NCI-H748 treated with DMSO at 0.1 percent for 48 hours (cell line): Measurements from ENCODE around the gene LYSMD4.
"Not testable (repeated sequence)": the region's sequence is repeated elsewhere in the genome, so short reads cannot be mapped to it uniquely, and the experiment has no call there.

Source experiments
- DNase-seq: peaks from one replicate; lab custom pipeline; 2025; lab: John Stamatoyannopoulos, UW

Gene LYSMD4

GRCh38 chr15:99733268-99734039 is at the start of gene LYSMD4:
Gene LYSMD4, minus strand, starts transcription at chr15:99733437. Its CDS starts 1,438 bp downstream, at chr15:99731999.
- DNase-seq = peak; percentile 84

- not testable (repeated sequence) for DNase-seq
Measured at GRCh38 chr15:99782029-99782428, 48.8 kb upstream of the LYSMD4 start.

GRCh38 chr15:99777144-99777543 is 43.9 kb upstream of the LYSMD4 start:
- DNase-seq = no peak

GRCh38 chr15:99764522-99764921 is 31.3 kb upstream of the LYSMD4 start:
- peak; percentile 46 for DNase-seq

- DNase-seq = no peak
Measured at GRCh38 chr15:99763827-99764226, 30.6 kb upstream of the LYSMD4 start.

DNA sequence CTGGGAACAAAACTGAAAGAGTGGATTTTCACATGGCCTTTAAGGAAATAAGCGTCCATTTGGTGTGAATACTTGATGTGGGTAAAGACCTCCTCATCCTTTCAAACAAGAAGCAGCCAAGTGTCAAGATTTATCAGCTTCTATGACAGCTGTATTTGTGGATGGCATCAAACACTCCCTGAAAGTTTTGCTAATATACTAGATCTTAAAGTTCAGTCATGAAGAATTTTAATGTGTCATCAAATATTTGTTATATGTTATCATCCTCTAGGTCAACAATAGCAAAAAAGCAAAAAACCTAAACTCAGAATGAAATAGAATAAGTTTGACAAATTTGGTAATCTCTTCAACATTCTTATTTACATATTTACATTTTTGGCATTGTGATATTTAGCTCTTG is 29.1 kb upstream of the LYSMD4 start:
- DNase-seq = no peak

DNA sequence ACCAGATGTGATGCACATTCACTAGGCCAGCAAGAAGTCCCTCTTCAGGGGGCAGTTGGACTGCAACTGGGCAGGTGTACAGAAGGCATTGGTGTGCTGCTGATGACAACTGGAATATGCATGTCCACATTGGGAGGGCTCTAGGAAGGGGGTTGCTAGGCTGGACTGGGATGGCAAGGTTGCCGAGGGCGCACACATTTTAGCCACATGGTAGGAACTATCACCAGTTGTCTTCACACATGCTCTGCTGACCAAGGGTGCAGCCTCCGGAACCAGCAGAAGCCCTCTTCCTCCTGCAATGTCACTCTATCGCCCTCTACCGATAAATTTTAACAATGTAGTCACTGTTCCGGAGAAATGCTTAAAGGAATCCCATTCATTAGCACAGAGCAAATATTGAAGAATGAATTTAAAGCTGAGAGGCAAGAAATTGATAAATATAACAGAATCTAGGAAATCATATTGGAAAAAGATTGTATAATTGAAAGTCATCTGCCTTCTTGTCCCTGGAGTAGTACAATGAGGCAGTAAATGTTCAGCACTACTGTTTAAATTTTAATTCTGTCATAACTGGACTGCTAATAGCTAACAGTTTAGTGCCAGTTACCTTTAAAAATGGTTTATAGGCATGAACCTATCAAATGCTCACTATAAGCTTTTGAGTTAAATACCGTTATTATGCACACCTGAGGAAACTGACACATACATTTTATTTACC is 22.6 kb upstream of the LYSMD4 start:
- peak; percentile 20 for DNase-seq

DNA sequence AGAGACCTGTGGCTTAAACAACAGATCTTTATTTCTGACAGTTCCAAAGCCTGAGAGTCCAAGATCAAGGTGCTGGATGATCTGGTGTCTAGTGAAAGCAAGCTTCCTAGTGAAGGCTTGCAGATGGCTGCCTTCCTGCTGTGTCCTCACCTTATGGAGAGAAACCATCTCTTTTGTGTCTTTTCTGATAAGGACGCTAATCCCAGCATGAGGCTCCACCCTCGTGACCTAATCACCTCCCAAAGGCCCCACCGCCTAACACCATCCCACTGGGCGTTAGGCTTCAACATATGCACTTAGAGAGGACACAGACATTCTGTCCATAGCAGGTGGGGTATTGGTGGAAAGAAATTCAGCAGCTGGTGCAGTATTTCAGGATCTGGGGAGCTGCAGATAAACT is 19.8 kb upstream of the LYSMD4 start:
- DNase-seq = no peak

- no peak for DNase-seq
Measured at GRCh38 chr15:99752556-99752955, 19.3 kb upstream of the LYSMD4 start.

- DNase-seq = not testable (repeated sequence)
Measured at GRCh38 chr15:99750326-99750725, 17.1 kb upstream of the LYSMD4 start.

- no peak for DNase-seq
Measured at GRCh38 chr15:99749386-99749785, 16.1 kb upstream of the LYSMD4 start.

- DNase-seq = no peak
Measured at GRCh38 chr15:99745370-99746086, 12.3 kb upstream of the LYSMD4 start.

GRCh38 chr15:99744142-99744541 is 10.9 kb upstream of the LYSMD4 start:
- no peak for DNase-seq

DNA sequence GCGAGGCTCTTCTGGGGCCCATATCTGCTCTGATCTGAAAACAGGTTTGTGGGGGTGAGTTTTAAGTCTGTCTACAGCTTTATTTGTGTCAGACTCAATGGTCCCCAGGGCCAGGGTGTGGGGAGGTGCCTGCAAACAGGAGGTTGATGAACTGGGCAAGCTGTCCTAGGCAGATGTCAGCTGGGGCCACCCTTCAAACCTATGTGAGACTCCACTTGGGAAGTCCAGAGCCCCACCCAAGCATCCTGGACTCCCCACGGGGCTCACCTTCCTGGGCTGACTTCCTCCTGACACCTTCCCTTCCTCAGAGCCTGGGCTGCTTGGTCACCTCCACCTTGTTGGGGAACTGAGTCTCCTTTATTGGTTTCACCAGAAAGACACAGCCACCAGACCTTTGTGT is 8.6 kb upstream of the LYSMD4 start:
- DNase-seq = no peak

- DNase-seq = no peak
Measured at GRCh38 chr15:99738021-99738847, 5.0 kb upstream of the LYSMD4 start.

DNA sequence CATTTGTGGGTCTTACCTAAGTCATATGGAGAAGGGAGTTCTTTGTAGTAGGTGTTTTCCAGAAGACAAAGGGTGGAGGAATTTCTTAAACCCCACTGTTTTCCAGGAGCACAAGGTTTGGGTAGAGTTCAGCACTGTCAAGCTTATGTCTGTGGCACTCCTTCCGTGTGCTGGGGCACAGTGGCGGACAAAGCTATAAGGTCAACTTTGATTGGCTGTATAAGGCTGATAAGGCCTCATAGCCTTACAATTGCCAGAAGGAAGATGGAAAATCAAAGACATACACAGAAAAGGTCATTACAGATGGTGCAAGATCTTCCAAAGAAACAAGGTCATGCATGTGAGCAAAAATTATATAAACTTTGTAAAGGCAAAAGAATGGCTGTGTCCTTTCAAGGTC is 3.5 kb upstream of the LYSMD4 start:
- DNase-seq = no peak

GRCh38 chr15:99735868-99736267 is 2.6 kb upstream of the LYSMD4 start:
- DNase-seq = no peak

DNA sequence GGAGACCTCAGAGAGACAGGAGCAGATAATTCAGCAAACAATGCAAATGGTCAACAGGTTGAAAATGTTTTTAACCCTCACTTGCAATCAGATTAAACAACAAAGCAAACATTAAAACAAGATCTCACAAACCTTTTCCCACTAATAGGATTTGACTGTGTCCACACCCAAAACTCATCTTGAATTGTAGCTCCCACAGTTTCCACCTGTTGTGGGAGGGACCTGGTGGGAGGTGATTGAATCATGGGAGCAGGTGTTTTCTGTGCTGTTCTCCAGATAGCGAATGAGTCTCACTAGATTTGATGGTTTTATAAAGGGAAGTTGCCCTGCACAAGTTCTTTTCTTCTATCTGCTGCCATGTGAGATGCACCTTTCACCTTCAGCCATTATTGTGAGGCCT is 1.3 kb upstream of the LYSMD4 start:
- peak; percentile 50 for DNase-seq

DNA sequence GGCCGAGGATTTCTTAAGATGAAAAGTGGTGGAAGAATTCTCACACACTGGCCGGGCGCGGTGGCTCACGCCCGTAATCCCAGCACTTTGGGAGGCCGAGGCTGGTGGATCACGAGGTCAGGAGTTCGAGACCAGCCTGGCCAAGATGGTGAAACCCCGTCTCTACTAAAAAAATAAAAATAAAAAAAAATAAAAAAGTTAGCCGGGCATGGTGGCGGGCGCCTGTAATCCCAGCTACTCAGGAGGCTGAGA is 729 bp upstream of the LYSMD4 start:
- not testable (repeated sequence) for DNase-seq

DNA sequence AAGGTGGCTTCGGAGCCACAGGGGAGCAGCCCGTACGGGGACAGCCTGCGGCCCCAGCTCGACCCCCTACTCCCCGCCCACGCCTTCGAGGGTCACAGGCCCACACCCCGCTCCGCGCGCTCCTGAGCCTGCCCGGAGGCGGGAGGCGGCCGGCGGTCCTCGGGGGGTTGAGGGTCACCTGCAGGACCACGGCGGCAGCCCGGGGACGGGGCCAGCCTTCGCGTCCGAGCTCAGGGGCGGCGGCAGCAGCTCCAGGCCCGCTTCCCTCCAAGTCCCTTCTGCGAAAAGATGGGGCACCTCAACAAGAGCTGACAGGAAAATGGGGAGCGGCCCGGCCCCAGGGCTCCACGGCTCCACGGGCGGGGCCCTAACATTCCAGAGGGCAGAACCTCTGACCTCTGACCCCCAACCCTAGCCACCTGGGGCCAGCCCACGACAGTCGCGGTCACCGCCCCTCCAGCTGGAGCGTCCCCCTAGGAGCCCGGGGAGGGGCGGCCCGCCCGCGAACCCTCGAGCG is 428 bp downstream of the LYSMD4 start:
- no peak for DNase-seq

DNA sequence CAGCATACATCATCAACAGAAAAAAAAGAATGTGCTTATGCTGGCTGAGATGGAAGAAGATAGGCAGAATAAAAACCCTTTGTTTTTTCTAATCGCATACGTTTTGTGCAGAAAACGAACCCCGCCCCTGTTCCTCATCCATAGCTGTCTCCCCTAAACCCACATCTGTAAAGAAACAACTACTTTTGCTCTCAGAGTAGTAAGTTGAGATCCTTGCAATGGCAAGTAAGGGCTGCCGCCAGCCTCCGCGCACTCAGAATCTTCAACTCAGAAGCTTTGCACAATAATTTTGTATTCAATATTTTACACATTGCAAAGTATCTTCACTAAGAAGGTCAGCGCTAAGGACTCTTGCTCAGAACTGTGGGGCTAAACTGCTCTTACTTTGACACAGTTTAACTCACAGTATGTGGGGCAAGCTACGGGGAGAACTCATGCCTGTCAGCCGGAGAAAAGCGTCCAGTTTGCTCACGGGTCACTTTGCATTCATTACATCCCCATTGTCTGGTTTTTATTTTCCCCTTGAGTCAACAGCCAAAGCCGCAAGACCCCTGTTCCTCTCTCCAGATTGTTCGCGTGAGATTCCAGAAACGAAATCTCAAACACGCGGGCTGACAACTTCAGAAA is 1.0 kb downstream of the LYSMD4 start:
- DNase-seq = no peak
